GM23338 (cell line): ENCODE results near the gene TULP4. TPM values are rescaled to one million over a fixed set of nuclear protein-coding genes. Genes with fewer than 3 reads are reported as not detected.

Source experiments
- ATAC-seq: fragments of 200-7000 bp; cut with Tn5 transposase; 3 replicates; pipeline ENCODE4 v1.9.1; 2020
- DNase-seq: peaks from one replicate; pipeline ENCODE4 v3.0.0-alpha.2; 2015; ENCODE audit warnings: low spot score
- H2AFZ ChIP-seq: fragments of 200-600 bp; sonication (generic); 2 replicates; pipeline ENCODE4 v1.8.0; 2016; ENCODE audit warnings: antibody characterized with exemption, mild to moderate bottlenecking, moderate library complexity
- H3F3A ChIP-seq: fragments of 200-600 bp; sonication (generic); replicated peaks from 2 replicates; pipeline ENCODE4 v1.8.0; 2017; ENCODE audit warnings: antibody characterized with exemption, mixed run types, low read depth
- H3K27ac ChIP-seq: fragments of 200-600 bp; sonication (generic); 2 replicates; pipeline ENCODE4 v1.6.1; 2016; ENCODE audit warnings: low read depth
- H3K27me3 ChIP-seq: fragments of 200-600 bp; sonication (generic); 2 replicates; pipeline ENCODE4 v1.8.0; 2016; ENCODE audit warnings: mild to moderate bottlenecking, mixed run types, moderate library complexity; ENCODE audit not compliant: insufficient read depth
- H3K36me3 ChIP-seq: fragments of 200-600 bp; sonication (generic); 2 replicates; pipeline ENCODE4 v1.8.0; 2016; ENCODE audit warnings: mild to moderate bottlenecking; ENCODE audit not compliant: insufficient read depth
- H3K4me1 ChIP-seq: fragments of 200-600 bp; sonication (generic); 2 replicates; pipeline ENCODE4 v1.8.0; 2016; ENCODE audit warnings: mild to moderate bottlenecking, moderate library complexity; ENCODE audit not compliant: insufficient read depth
- H3K4me2 ChIP-seq: fragments of 200-600 bp; sonication (generic); 2 replicates; pipeline ENCODE4 v1.7.1; 2017; ENCODE audit warnings: mixed run types
- H3K4me3 ChIP-seq: fragments of 200-600 bp; sonication (generic); 2 replicates; pipeline ENCODE4 v1.6.1; 2016; ENCODE audit warnings: mixed run types
- H3K79me2 ChIP-seq: fragments of 200-600 bp; sonication (generic); replicated peaks from 2 replicates; pipeline ENCODE4 v1.8.0; 2017; ENCODE audit warnings: mild to moderate bottlenecking; ENCODE audit not compliant: insufficient read depth
- H3K9me2 ChIP-seq: fragments of 200-600 bp; sonication (generic); 2 replicates; pipeline ENCODE4 v1.8.0; 2017; ENCODE audit not compliant: insufficient read depth
- H4K20me1 ChIP-seq: fragments of 200-600 bp; sonication (generic); replicated peaks from 2 replicates; pipeline ENCODE4 v1.8.0; 2017; ENCODE audit warnings: mild to moderate bottlenecking; ENCODE audit not compliant: insufficient read depth
- H3K27ac Mint-ChIP-seq: 2 replicates; pipeline ENCODE4 v1.8.0; 2020; ENCODE audit warnings: inconsistent platforms, mild to moderate bottlenecking, moderate library complexity, mixed read lengths
- H3K27me3 Mint-ChIP-seq: 3 replicates; pipeline ENCODE4 v1.8.0; 2022; ENCODE audit warnings: low read depth, mild to moderate bottlenecking, moderate library complexity, mixed read lengths, inconsistent platforms; ENCODE audit not compliant: insufficient read depth, poor library complexity
- H3K36me3 Mint-ChIP-seq: 3 replicates; pipeline ENCODE4 v1.8.0; 2021; ENCODE audit warnings: low read depth, mild to moderate bottlenecking, inconsistent platforms, moderate library complexity, mixed read lengths
- H3K4me1 Mint-ChIP-seq: 3 replicates; pipeline ENCODE4 v1.8.0; 2020; ENCODE audit warnings: mild to moderate bottlenecking, inconsistent platforms, mixed read lengths
- H3K4me3 Mint-ChIP-seq: 3 replicates; pipeline ENCODE4 v1.8.0; 2021; ENCODE audit warnings: moderate library complexity, mild to moderate bottlenecking, inconsistent platforms, mixed read lengths
- H3K9me3 Mint-ChIP-seq: 3 replicates; pipeline ENCODE4 v1.8.0; 2020; ENCODE audit warnings: moderate library complexity, mild to moderate bottlenecking, inconsistent platforms, mixed read lengths
- CREB1 ChIP-seq: fragments of 250-450 bp; sonication (Bioruptor Pico); IDR thresholded peaks from 2 replicates; pipeline ENCODE4 v1.5.0; 2020; ENCODE audit warnings: low read depth, mild to moderate bottlenecking, moderate library complexity
- CTCF ChIP-seq, 2 experiments: fragments of 200-600 bp in 1 of 2; sonication (generic) in 1 of 2; conservative IDR thresholded peaks; 2 replicates each; pipeline versions ENCODE4 v1.5.1 to v1.6.1; 2016 to 2017; ENCODE audit warnings: antibody characterized with exemption in 2 of 2, low read depth in 2 of 2, mild to moderate bottlenecking in 2 of 2, moderate library complexity in 1 of 2
- ETS1 ChIP-seq: IDR thresholded peaks from 2 replicates; pipeline ENCODE4 v1.6.1; 2016; ENCODE audit warnings: antibody characterized with exemption
- EZH2phosphoT487 ChIP-seq: fragments of 200-600 bp; sonication (generic); IDR thresholded peaks from one replicate; pipeline ENCODE4 v1.8.1; 2018; ENCODE audit warnings: antibody characterized with exemption; ENCODE audit not compliant: unreplicated experiment
- JUNB ChIP-seq: IDR thresholded peaks from one replicate; pipeline ENCODE4 v1.6.1; 2016; ENCODE audit warnings: antibody characterized with exemption; ENCODE audit not compliant: unreplicated experiment
- POLR2AphosphoS5 ChIP-seq: IDR thresholded peaks from 2 replicates; pipeline ENCODE4 v1.6.1; 2016; ENCODE audit warnings: antibody characterized with exemption, low read depth
- REST ChIP-seq: IDR thresholded peaks from one replicate; pipeline ENCODE4 v1.6.1; 2018; ENCODE audit warnings: antibody characterized with exemption; ENCODE audit not compliant: unreplicated experiment
- STAT1 ChIP-seq: IDR thresholded peaks from one replicate; pipeline ENCODE4 v1.6.1; 2016; ENCODE audit warnings: antibody characterized with exemption; ENCODE audit not compliant: unreplicated experiment
- ZNF114 ChIP-seq: fragments of 250-450 bp; sonication (Bioruptor Pico); IDR thresholded peaks from 2 replicates; pipeline ENCODE4 v1.5.0; 2020; ENCODE audit warnings: mild to moderate bottlenecking, moderate library complexity
- ZNF462 ChIP-seq: fragments of 250-450 bp; sonication (Bioruptor Pico); IDR thresholded peaks from 2 replicates; pipeline ENCODE4 v1.5.0; 2020; ENCODE audit warnings: mild to moderate bottlenecking, moderate library complexity
- polyA plus RNA-seq: library from polyadenylated mRNA; unstranded; fragments of >200 nt; fragmentation: Nextera tagmentation; extraction: Ambion mirVana; gene quantifications from 2 replicates; pipeline ENCODE4 v1.2.1, GENCODE V29; 2016
- total RNA-seq: library from RNA; depleted of rRNA; stranded (reverse); fragments of >200 nt; shearing (Covaris generic); gene quantifications from 2 replicates; pipeline ENCODE4 v1.2.3, GENCODE V29; 2014

TULP4 gene
- total and polyA plus RNA-seq, 2 experiments from 2014 or later, result 31.2 to 50.2 TPM

- H3K4me3 ChIP-seq, result no peak overlapping the region
- 0 out of 2 replicates have a peak, but pooled peaks cover 4% of the 10 kb centered on the region for H3K36me3 ChIP-seq
- Mint-ChIP-seq H3K4me3 (no peak overlapping the region), H3K36me3 (peaks cover 20% of the 10 kb centered on the region), H3K27ac (no peak overlapping the region), H3K9me3 (peaks cover 20% of the 10 kb centered on the region), H3K4me1 (no peaks in the 10 kb centered on the region), H3K27me3 (peaks cover 5% of the 10 kb centered on the region)
- no peaks in the 10 kb centered on the region for H3K4me1 ChIP-seq
- TF ChIP-seq ETS1, result no peak
- no peak for TF ChIP-seq REST
- TF ChIP-seq JUNB, result no peak
- no peak for TF ChIP-seq ZNF462 (CRISPR knock-in tag)
- no peak for TF ChIP-seq ZNF114 (CRISPR knock-in tag)
- TF ChIP-seq CREB1 (CRISPR knock-in tag), result no peak
- TF ChIP-seq POLR2AphosphoS5, result no peak
- TF ChIP-seq EZH2phosphoT487, result no peak
- TF ChIP-seq STAT1, result no peak
- no peak for TF ChIP-seq CTCF (conservative IDR thresholded peaks at IDR 0.05; ENCODE audit: low read depth in 2 of 2)
- peaks cover 5% of the 10 kb centered on the region; the same call in 1 of the 2 replicates for H3K79me2 ChIP-seq
- ATAC-seq (no peak), DNase-seq (no peak)
- H3K27ac ChIP-seq, result no peak overlapping the region
- H3K4me2 ChIP-seq, result no peak overlapping the region
- no peaks in the 10 kb centered on the region for H3F3A ChIP-seq
- no peaks in the 10 kb centered on the region for H3K9me2 ChIP-seq
- H3K27me3 ChIP-seq, result no peaks in the 10 kb centered on the region
- H2AFZ ChIP-seq, result no peak overlapping the region
- no peaks in the 10 kb centered on the region; the same call in 1 of the 2 replicates for H4K20me1 ChIP-seq
Observed at GRCh38 chr6:158387578-158387977, 75.3 kb downstream of the TULP4 start.
